Kidney (tissue), 14 donors: Measurements from ENCODE around the gene TMIE. TPM values are rescaled to one million over a fixed set of nuclear protein-coding genes. Genes with fewer than 3 reads are reported as not detected.

Experiments used
- DNase-seq, 5 donors: peaks; one replicate each; pipeline ENCODE4 v3.0.0-alpha.2; 2013 to 2020
- FAIRE-seq: peaks from 2 replicates; lab custom pipeline; 2012; peaks lifted over from hg19 to GRCh38; lab: Jason Lieb, UNC
- H3K27ac ChIP-seq, 2 donors: one replicate each; pipeline ENCODE4 v1.7.0; 2013; ENCODE audit warnings: low read depth in 2 of 2, low read length in 2 of 2, inconsistent platforms in 1 of 2
- H3K27me3 ChIP-seq: one replicate; pipeline ENCODE4 v1.7.1; 2013; ENCODE audit warnings: low read length, inconsistent platforms; ENCODE audit not compliant: control insufficient read depth, insufficient read depth
- H3K36me3 ChIP-seq, 3 donors: one replicate each; pipeline versions ENCODE4 v1.7.0 to v1.7.1; 2013; ENCODE audit warnings: low read length in 3 of 3, control low read depth in 1 of 3, inconsistent platforms in 1 of 3; ENCODE audit not compliant: insufficient read depth in 3 of 3, control insufficient read depth in 2 of 3
- H3K4me1 ChIP-seq, 3 donors: one replicate each; pipeline versions ENCODE4 v1.7.0 to v1.7.1; 2013; ENCODE audit warnings: low read length in 3 of 3, inconsistent platforms in 1 of 3, low read depth in 1 of 3; ENCODE audit not compliant: control insufficient read depth in 2 of 3, insufficient read depth in 2 of 3
- H3K4me3 ChIP-seq, 3 donors: one replicate each; pipeline versions ENCODE4 v1.7.0 to v1.8.1; 2013; ENCODE audit warnings: low read length in 3 of 3, control low read depth in 1 of 3, inconsistent platforms in 1 of 3
- H3K9ac ChIP-seq, 3 donors: one replicate each; pipeline versions ENCODE4 v1.7.0 to v1.7.1; 2013; ENCODE audit warnings: low read length in 3 of 3, control low read depth in 1 of 3, inconsistent platforms in 1 of 3
- H3K9me3 ChIP-seq, 3 donors: one replicate each; pipeline versions ENCODE4 v1.7.0 to v1.7.1; 2013; ENCODE audit warnings: low read length in 3 of 3, control low read depth in 1 of 3, inconsistent platforms in 1 of 3; ENCODE audit not compliant: control insufficient read depth in 2 of 3, insufficient read depth in 1 of 3
- intact Hi-C: fragments of 100-400 bp; cut with DNase I; formaldehyde crosslinking; loops from one replicate; pipeline ENCODE4 v1.11.1; 2022
- polyA plus RNA-seq: library from polyadenylated mRNA; stranded (reverse); fragments of 350-450 nt; fragmentation: Illumina TruSeq; extraction: RNeasy Lipid Tissue Mini Kit (QIAGEN cat#74804); gene quantifications from one replicate; pipeline ENCODE4 v1.2.3, GENCODE V29; 2014; ENCODE audit warnings: low read depth, low replicate concordance; ENCODE audit not compliant: insufficient read depth
- total RNA-seq: library from RNA; stranded (reverse); fragmentation: NEBNext Ultra II Directional; extraction: Animal tissue kit (Norgen Biotek cat#: 25700); gene quantifications from one replicate; pipeline ENCODE4 v1.2.1, GENCODE V29; 2021
- TF ChIP-seq, protein P1 (sequence below): IDR thresholded peaks from 3 replicates; pipeline ENCODE4 v1.5.1; 2012; ENCODE audit warnings: mild to moderate bottlenecking, moderate library complexity, borderline replicate concordance; ENCODE audit not compliant: insufficient read depth; ENCODE audit errors: extremely low read depth
- donor health status: control.
- donor health status: control.
- donor health status: control.
- donor health status: control.
- donor health status: control.
- donor health status: DM: yes; HTN: yes; CAD: no.
- donor health status: Normal renal cell carcinoma (clear cell type).

Gene TMIE
- total and polyA plus RNA-seq, 2 donors from 2014 or later = 0.79 to 1.3 TPM

DNA sequence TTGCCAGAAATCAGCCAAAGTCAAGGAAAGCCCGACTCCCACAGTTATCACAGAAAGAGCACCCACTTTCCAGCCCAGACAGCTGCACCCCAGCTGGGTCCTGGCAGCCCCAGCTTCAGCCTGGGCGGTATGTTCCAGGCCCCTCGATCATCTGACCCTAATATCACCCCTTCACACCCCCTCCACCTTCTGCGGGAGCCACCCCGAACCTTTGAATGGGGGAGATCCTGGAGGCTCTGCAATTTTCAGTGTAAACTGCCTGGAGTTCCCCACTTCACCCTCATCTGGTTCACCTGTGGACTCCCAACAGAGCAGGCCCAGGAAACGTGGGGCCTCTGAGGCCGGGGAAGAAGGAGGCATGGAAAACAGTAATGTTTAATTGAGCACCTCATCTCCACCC, 10.6 kb downstream of the TMIE start:
- no peaks in the 10 kb centered on the region for H3K4me1 ChIP-seq
- no peak for FAIRE-seq
- DNase-seq = peak in 1 of 5 donors; percentile 13
- no peaks in the 10 kb centered on the region for H3K27me3 ChIP-seq
- H3K4me3 ChIP-seq = no peak overlapping the region
- H3K9me3 ChIP-seq = no peaks in the 10 kb centered on the region
- no peak overlapping the region for H3K9ac ChIP-seq
- H3K36me3 ChIP-seq = no peaks in the 10 kb centered on the region
- intact Hi-C loops = no loop called here
- TF ChIP-seq, protein P1, sequence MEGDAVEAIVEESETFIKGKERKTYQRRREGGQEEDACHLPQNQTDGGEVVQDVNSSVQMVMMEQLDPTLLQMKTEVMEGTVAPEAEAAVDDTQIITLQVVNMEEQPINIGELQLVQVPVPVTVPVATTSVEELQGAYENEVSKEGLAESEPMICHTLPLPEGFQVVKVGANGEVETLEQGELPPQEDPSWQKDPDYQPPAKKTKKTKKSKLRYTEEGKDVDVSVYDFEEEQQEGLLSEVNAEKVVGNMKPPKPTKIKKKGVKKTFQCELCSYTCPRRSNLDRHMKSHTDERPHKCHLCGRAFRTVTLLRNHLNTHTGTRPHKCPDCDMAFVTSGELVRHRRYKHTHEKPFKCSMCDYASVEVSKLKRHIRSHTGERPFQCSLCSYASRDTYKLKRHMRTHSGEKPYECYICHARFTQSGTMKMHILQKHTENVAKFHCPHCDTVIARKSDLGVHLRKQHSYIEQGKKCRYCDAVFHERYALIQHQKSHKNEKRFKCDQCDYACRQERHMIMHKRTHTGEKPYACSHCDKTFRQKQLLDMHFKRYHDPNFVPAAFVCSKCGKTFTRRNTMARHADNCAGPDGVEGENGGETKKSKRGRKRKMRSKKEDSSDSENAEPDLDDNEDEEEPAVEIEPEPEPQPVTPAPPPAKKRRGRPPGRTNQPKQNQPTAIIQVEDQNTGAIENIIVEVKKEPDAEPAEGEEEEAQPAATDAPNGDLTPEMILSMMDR = no peak
- no peak overlapping the region for H3K27ac ChIP-seq

- no peak overlapping the region for H3K4me3 ChIP-seq
- H3K9me3 ChIP-seq = no peaks in the 10 kb centered on the region
- no peaks in the 10 kb centered on the region for H3K27me3 ChIP-seq
- FAIRE-seq = no peak
- no peaks in the 10 kb centered on the region for H3K36me3 ChIP-seq
- no peak overlapping the region for H3K9ac ChIP-seq
- TF ChIP-seq, protein P1 = no peak
- no peaks in the 10 kb centered on the region for H3K4me1 ChIP-seq
- DNase-seq = peak in 1 of 5 donors; percentile 27
- intact Hi-C loops = no loop called here
- H3K27ac ChIP-seq = no peak overlapping the region
Observed at GRCh38 chr3:46712191-46713049, 11.2 kb downstream of the TMIE start.

GRCh38 chr3:46713050-46713897, 12.1 kb downstream of the TMIE start:
- TF ChIP-seq, protein P1 = no peak
- no peaks in the 10 kb centered on the region for H3K36me3 ChIP-seq
- DNase-seq = no peak
- no peaks in the 10 kb centered on the region for H3K9me3 ChIP-seq
- intact Hi-C loops = no loop called here
- no peak overlapping the region for H3K9ac ChIP-seq
- H3K4me1 ChIP-seq = no peaks in the 10 kb centered on the region
- H3K4me3 ChIP-seq = no peak overlapping the region
- H3K27ac ChIP-seq = no peak overlapping the region
- no peaks in the 10 kb centered on the region for H3K27me3 ChIP-seq
- no peak for FAIRE-seq
